Measurements from ENCODE around the gene LHX1. TPM values are rescaled to one million over a fixed set of nuclear protein-coding genes. Genes with fewer than 3 reads are reported as not detected.
A peak's percentile ranks its signal among the peaks of the same experiment; 100 is the strongest.

Gene LHX1
- polyA plus RNA-seq, 1 donor from 2014 or later: 2.5 TPM

DNA sequence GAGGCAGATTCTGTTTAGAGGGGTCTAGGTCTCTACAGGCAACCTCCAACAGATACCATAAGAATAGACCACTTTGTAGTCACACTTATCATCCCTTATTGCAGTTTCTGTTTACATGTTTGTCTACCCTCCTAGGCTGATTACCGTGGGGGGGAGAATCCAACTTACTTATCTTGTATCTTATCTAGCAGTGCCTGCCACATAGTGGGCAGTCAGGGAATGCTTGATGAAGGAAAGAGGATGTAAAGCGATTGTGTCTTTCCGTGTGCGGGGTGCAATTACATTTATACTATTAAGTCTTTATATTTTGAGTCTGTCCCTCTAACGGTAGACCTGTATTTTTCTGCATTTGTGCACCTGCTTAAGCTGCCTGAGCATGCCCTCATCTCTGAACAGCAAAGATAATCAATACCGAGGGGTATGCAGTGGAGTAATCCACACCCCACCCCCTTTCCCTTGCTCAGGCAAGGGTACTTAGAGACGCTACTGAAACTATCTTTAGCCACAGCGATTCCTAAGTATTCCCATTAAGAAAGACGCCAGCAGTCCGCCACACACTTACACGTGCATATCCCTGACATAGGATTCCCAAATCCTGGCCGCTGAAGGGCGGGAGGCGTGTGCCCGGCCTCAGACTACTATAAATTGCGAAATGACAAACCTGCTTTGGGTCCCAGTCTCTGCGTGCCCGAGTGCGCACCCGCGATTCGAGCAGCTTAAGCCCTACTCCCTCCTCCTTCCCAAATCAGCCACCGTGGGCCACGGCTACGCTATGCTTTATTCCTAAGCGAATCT lies 10.8 kb downstream of the LHX1 start:
- H4K20me1 ChIP-seq (ENCODE audit: insufficient read depth): no peaks in the 10 kb centered on the region
- H3K36me3 ChIP-seq (ENCODE audit: insufficient read depth, low read length): peaks cover 4% of the 10 kb centered on the region
- H3K9me2 ChIP-seq (ENCODE audit: insufficient read depth, low read length): no peaks in the 10 kb centered on the region
- peaks cover 51% of the 10 kb centered on the region for H3K27me3 ChIP-seq (ENCODE audit: insufficient read depth, low read depth, low read length)
- H3K27ac ChIP-seq (ENCODE audit: low read length): peak overlapping the region; percentile 41
- H3K79me2 ChIP-seq (replicated peaks; ENCODE audit: insufficient read depth, low read length): peaks cover 3% of the 10 kb centered on the region
- peak overlapping the region; percentile 57 for H2AFZ ChIP-seq (ENCODE audit: low read depth, low read length)
- no peaks in the 10 kb centered on the region for H3F3A ChIP-seq (ENCODE audit: insufficient read depth, low read length, poor library complexity, severe bottlenecking)
- peak overlapping the region; percentile 73 for H3K4me3 ChIP-seq (ENCODE audit: low read length)
- TF ChIP-seq EP300 (conservative IDR thresholded peaks at IDR 0.05; ENCODE audit: poor library complexity, severe bottlenecking): no peak
- TF ChIP-seq SMC3 (conservative IDR thresholded peaks at IDR 0.05; ENCODE audit: poor library complexity): peak; percentile 43
- H3K9ac ChIP-seq (ENCODE audit: low read length): peak overlapping the region; percentile 77
- peak overlapping the region; percentile 66 for H3K4me2 ChIP-seq (ENCODE audit: low read length)
- H3K9me3 ChIP-seq (ENCODE audit: low read length): no peaks in the 10 kb centered on the region

DNA sequence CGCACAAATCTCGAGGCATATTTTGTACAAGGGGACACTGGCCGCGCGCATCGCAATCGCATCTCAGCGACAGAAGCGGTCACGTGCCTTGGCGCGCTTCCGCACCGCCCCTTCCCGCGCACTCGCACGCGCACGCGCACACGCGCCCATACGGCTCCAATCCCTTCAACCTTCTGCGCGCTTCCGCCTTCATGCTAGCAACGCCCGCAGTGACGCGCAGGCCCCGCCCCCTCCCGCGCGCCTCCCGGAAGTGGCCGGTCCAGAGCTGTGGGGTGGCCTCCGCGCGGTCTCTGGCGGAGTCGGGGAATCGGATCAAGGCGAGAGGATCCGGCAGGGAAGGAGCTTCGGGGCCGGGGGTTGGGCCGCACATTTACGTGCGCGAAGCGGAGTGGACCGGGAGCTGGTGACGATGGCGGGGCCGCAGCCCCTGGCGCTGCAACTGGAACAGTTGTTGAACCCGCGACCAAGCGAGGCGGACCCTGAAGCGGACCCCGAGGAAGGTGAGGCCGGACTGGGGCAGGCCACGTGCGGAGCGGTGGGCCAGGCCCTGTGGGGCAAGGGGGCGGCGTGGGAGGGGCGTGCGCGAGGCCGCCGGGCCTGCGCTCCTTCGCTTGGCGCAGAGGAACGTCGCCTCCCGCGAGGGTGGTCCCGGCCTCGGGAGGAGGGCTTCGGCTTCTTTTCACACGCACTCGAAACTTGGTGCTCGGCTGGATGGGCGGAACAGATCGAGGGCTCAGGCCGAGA lies 11.6 kb downstream of the LHX1 start, which contains the start of gene AATF:
AATF (plus strand) TSS at position 238 of the 744 bp plus-strand sequence; CDS start at position 410, 172 bp downstream.
- H4K20me1 ChIP-seq (ENCODE audit: insufficient read depth): no peaks in the 10 kb centered on the region
- H3K9ac ChIP-seq (ENCODE audit: low read length): peak within 1 kb of the TSS; percentile 77
- H3F3A ChIP-seq (ENCODE audit: insufficient read depth, low read length, poor library complexity, severe bottlenecking): no peaks in the 10 kb centered on the region
- peak within 1 kb of the TSS; percentile 55 for H3K27ac ChIP-seq (ENCODE audit: low read length)
- H2AFZ ChIP-seq (ENCODE audit: low read depth, low read length): peak within 1 kb of the TSS; percentile 80
- H3K4me2 ChIP-seq (ENCODE audit: low read length): peak within 1 kb of the TSS; percentile 79
- H3K9me2 ChIP-seq (ENCODE audit: insufficient read depth, low read length): no peaks in the 10 kb centered on the region
- H3K79me2 ChIP-seq (replicated peaks; ENCODE audit: insufficient read depth, low read length): peaks cover 3% of the 10 kb centered on the region
- TF ChIP-seq SMC3 (conservative IDR thresholded peaks at IDR 0.05; ENCODE audit: poor library complexity): peak; percentile 56
- TF ChIP-seq POLR2AphosphoS5 (IDR thresholded peaks at IDR 0.05): peak; percentile 70
- TF ChIP-seq EP300 (conservative IDR thresholded peaks at IDR 0.05; ENCODE audit: poor library complexity, severe bottlenecking): no peak
- peak; percentile 39 for TF ChIP-seq RAD21 (conservative IDR thresholded peaks at IDR 0.05)
- peak; percentile 89 for TF ChIP-seq MXI1 (conservative IDR thresholded peaks at IDR 0.05; ENCODE audit: poor library complexity, severe bottlenecking)
- TF ChIP-seq, protein P1, sequence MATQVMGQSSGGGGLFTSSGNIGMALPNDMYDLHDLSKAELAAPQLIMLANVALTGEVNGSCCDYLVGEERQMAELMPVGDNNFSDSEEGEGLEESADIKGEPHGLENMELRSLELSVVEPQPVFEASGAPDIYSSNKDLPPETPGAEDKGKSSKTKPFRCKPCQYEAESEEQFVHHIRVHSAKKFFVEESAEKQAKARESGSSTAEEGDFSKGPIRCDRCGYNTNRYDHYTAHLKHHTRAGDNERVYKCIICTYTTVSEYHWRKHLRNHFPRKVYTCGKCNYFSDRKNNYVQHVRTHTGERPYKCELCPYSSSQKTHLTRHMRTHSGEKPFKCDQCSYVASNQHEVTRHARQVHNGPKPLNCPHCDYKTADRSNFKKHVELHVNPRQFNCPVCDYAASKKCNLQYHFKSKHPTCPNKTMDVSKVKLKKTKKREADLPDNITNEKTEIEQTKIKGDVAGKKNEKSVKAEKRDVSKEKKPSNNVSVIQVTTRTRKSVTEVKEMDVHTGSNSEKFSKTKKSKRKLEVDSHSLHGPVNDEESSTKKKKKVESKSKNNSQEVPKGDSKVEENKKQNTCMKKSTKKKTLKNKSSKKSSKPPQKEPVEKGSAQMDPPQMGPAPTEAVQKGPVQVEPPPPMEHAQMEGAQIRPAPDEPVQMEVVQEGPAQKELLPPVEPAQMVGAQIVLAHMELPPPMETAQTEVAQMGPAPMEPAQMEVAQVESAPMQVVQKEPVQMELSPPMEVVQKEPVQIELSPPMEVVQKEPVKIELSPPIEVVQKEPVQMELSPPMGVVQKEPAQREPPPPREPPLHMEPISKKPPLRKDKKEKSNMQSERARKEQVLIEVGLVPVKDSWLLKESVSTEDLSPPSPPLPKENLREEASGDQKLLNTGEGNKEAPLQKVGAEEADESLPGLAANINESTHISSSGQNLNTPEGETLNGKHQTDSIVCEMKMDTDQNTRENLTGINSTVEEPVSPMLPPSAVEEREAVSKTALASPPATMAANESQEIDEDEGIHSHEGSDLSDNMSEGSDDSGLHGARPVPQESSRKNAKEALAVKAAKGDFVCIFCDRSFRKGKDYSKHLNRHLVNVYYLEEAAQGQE (IDR thresholded peaks at IDR 0.05; ENCODE audit: borderline replicate concordance): peak; percentile 10
- peaks cover 43% of the 10 kb centered on the region for H3K27me3 ChIP-seq (ENCODE audit: insufficient read depth, low read depth, low read length)
- peak within 1 kb of the TSS; percentile 73 for H3K4me3 ChIP-seq (ENCODE audit: low read length)
- peaks cover 6% of the 10 kb centered on the region for H3K36me3 ChIP-seq (ENCODE audit: insufficient read depth, low read length)
- H3K9me3 ChIP-seq (ENCODE audit: low read length): no peaks in the 10 kb centered on the region

GRCh38 chr17:36949461-36949927 lies 12.2 kb downstream of the LHX1 start:
- no peak overlapping the region for H3K27ac ChIP-seq (ENCODE audit: low read length)
- H3K9me2 ChIP-seq (ENCODE audit: insufficient read depth, low read length): no peaks in the 10 kb centered on the region
- H3K9me3 ChIP-seq (ENCODE audit: low read length): no peaks in the 10 kb centered on the region
- H3K4me2 ChIP-seq (ENCODE audit: low read length): peak overlapping the region; percentile 79
- peak overlapping the region; percentile 77 for H3K9ac ChIP-seq (ENCODE audit: low read length)
- H3K79me2 ChIP-seq (replicated peaks; ENCODE audit: insufficient read depth, low read length): peaks cover 3% of the 10 kb centered on the region
- H2AFZ ChIP-seq (ENCODE audit: low read depth, low read length): peak overlapping the region; percentile 80
- H3K4me3 ChIP-seq (ENCODE audit: low read length): peak overlapping the region; percentile 73
- H3F3A ChIP-seq (ENCODE audit: insufficient read depth, low read length, poor library complexity, severe bottlenecking): no peaks in the 10 kb centered on the region
- peaks cover 8% of the 10 kb centered on the region for H3K36me3 ChIP-seq (ENCODE audit: insufficient read depth, low read length)
- H3K27me3 ChIP-seq (ENCODE audit: insufficient read depth, low read depth, low read length): peaks cover 37% of the 10 kb centered on the region
- H4K20me1 ChIP-seq (ENCODE audit: insufficient read depth): no peaks in the 10 kb centered on the region
- TF ChIP-seq SMC3 (conservative IDR thresholded peaks at IDR 0.05; ENCODE audit: poor library complexity): no peak
- TF ChIP-seq, protein P1 (IDR thresholded peaks at IDR 0.05; ENCODE audit: borderline replicate concordance): peak; percentile 11
